NCI-H1436 (cell line): ENCODE results near the gene CCDC142.
"Not testable (repeated sequence)": the region's sequence is repeated elsewhere in the genome, so short reads cannot be mapped to it uniquely, and the experiment has no call there.

Source experiments
- DNase-seq: peaks from one replicate; lab custom pipeline; 2025; lab: John Stamatoyannopoulos, UW

The CCDC142 gene

GRCh38 chr2:74464406-74464805 is 18.4 kb downstream of the CCDC142 start:
- DNase-seq = no peak

GRCh38 chr2:74462786-74463105 is 20.1 kb downstream of the CCDC142 start:
- DNase-seq = no peak

GRCh38 chr2:74462054-74462785 is 20.6 kb downstream of the CCDC142 start:
- no peak for DNase-seq

- no peak for DNase-seq
Observed at GRCh38 chr2:74461187-74462053, 21.4 kb downstream of the CCDC142 start.

GRCh38 chr2:74460187-74460586 is 22.6 kb downstream of the CCDC142 start:
- not testable (repeated sequence) for DNase-seq

- not testable (repeated sequence) for DNase-seq
Observed at GRCh38 chr2:74459503-74460118, 23.2 kb downstream of the CCDC142 start.

- DNase-seq = no peak
Observed at GRCh38 chr2:74458938-74459363, 23.8 kb downstream of the CCDC142 start.

GRCh38 chr2:74458132-74458937 is 24.5 kb downstream of the CCDC142 start, which contains the start of gene WBP1:
Gene WBP1 (plus strand): TSS chr2:74458438. CDS start chr2:74458603, 165 bp downstream.
- peak; percentile 99 for DNase-seq

GRCh38 chr2:74457549-74458131 is 25.2 kb downstream of the CCDC142 start:
- peak; percentile 66 for DNase-seq

- DNase-seq = no peak
Observed at GRCh38 chr2:74457129-74457548, 25.7 kb downstream of the CCDC142 start.

GRCh38 chr2:74454654-74455511 is 27.9 kb downstream of the CCDC142 start, which contains the start of gene INO80B:
Gene INO80B (plus strand): TSS chr2:74455087. CDS start chr2:74455117, 30 bp downstream.
- DNase-seq = peak; percentile 96

- DNase-seq = no peak
Observed at GRCh38 chr2:74450570-74451190, 32.1 kb downstream of the CCDC142 start.

GRCh38 chr2:74448771-74449170 is 34.0 kb downstream of the CCDC142 start:
- DNase-seq = no peak

- DNase-seq = no peak
Observed at GRCh38 chr2:74447230-74447999, 35.4 kb downstream of the CCDC142 start.

- DNase-seq = no peak
Observed at GRCh38 chr2:74444498-74445318, 38.1 kb downstream of the CCDC142 start.

GRCh38 chr2:74442483-74443297 is 40.1 kb downstream of the CCDC142 start:
- not testable (repeated sequence) for DNase-seq
